ENCODE data around the gene POU6F1.
A peak's percentile ranks its signal among the peaks of the same experiment; 100 is the strongest.
"Not testable (repeated sequence)": the region's sequence is repeated elsewhere in the genome, so short reads cannot be mapped to it uniquely, and the experiment has no call there.

The POU6F1 gene

DNA sequence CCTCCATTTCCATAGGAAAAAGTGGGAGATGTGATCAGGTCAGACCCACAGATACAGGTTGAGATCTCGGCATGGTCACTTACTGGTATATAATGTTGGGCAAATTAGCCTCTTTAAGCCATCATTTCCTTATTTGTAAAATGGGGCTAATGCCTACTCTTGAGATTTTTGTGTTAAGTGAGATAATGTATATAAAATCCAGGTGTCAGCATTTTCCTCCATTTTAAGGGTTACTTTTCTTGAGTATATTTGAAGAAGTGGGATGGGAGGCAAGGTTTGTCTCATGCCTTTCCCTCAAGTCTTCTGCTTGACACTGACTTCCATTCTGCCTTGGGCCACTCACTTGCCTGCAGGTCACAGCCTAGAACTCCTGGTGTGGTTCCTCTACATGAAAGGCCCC lies 10.1 kb upstream of the POU6F1 start:
- no peak for DNase-seq (ENCODE audit: low read depth in 2 of 2, low spot score in 1 of 2)

DNA sequence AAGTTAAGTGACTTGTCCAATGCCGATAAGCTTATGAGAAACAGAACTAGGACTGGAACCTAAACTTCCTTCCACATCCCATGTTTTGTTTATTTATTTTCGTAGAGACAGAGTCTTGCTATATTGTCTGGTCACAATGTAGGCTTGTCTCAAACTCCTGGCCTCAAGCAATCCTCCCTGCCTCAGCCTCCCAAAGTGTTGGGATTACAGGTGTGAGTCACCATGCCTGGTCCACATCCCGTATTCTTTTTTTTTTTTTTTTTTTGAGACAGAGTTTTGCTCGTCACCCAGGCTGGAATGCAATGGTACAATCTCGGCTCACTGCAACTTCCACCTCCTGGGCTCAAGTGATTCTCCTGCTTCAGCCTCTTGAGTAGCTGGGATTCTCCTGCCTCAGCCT lies 9.2 kb upstream of the POU6F1 start:
- DNase-seq (ENCODE audit: low read depth in 2 of 2, low spot score in 1 of 2) = not testable (repeated sequence)

DNA sequence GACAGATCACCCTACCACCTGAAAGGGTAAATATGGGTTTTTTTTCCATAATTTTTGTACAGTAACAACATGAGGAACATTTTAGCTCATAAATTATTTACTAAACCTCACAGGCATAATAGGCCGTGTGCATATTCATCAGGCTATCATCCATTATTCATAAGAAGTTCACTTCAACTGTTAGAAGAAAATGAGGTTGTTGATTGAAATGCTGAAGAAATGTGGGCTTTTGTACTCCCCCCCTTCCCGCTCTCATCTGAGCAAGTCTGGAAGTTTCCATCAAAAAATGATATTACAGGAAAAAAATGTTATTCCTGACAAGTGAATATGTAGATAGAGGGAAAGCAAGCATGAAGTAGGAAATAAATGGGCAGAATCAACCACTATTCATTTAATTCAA lies 7.9 kb upstream of the POU6F1 start:
- DNase-seq (ENCODE audit: low read depth in 2 of 2, low spot score in 1 of 2) = no peak

DNA sequence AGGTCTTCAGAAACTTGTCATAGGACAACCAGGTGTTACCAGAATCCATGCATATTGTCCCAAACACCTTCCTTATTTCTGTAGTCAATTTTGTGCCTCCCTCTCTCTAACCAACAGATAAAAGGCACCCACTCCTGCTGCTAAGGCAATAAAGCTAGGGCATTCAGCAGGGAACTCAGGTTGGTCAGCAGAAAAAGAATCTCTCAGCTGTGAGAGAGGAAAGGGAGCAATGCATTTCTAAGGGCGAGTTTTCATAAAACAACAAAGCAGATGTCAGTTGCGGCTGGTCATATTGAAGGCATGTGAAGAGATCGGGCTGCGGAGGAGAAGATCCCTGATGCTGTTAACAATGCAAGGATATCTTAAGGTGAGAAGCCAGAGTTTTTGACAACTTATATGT lies 7.4 kb upstream of the POU6F1 start:
- no peak for DNase-seq (ENCODE audit: low read depth in 2 of 2, low spot score in 1 of 2)

DNA sequence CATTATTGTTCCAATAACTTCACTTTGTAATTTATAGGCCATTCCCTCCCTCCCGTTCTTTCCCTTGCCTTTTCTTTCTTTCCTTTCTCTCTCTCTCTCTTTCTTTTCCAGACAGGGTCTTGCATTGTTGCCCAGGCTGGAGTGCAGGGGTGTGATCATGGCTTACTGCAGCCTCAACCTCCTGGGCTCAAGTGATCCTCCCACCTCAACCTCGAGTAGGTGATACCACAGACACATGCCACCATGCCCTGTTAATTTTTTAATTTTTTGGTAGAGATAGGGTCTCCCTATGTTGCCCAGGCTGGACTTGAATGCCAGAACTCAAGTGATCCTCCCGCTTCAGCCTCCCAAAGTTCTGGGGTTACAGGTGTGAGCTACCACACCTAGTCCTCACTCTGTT lies 6.8 kb upstream of the POU6F1 start:
- DNase-seq (ENCODE audit: low read depth in 2 of 2, low spot score in 1 of 2) = no peak

DNA sequence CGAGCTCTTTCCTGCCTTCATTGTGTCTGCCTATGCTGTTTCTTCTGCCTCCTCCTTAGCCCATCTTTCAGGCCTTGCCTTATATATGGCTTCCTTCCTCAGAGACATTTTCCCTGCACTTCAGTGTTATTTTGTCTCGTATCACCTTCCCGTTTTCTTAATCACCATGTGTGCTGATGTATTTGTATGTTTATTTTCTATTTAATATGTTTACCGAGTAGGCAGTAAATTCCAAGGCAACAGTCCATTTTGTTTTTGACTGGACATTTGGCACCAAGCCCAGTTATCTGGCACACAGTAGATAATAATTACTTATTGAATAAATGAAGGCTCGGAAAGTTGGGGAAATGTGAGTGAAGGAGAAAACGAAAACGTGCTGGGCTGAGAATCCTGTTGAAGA lies 4.6 kb upstream of the POU6F1 start:
- no peak for DNase-seq (ENCODE audit: low read depth in 2 of 2, low spot score in 1 of 2)

DNA sequence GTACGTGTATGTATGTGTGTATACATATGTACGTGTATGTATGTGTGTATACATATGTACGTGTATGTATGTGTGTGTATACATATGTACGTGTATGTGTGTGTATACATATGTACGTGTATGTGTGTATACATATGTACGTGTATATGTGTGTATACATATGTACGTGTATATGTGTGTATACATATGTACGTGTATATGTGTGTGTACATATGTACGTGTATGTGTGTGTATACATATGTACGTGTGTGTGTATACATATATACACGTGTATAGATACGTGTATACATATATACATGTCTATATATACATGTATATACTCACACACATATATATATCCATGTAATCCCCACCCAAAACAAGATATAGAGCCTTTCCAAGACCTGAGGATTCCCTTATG lies 2.0 kb upstream of the POU6F1 start:
- DNase-seq (ENCODE audit: low read depth in 2 of 2, low spot score in 1 of 2) = not testable (repeated sequence)

DNA sequence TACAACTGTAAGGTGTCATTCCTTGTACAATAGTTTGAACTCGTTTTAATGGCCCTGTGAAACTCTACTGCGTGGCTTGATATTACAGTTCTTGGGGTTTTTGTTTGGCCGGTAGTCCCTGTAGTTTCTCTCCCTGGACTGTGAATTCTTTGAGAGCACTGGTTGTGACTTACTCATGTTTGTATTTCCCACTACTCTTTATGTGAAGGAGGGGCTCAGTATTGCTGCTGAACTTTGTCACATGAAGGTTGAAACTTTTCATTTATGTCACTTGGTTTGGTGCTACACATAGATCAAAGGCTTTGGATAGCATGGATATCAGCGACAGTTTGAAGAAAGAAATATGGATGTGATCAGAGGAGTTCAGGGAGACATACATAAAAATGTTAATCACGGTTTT lies 1.5 kb upstream of the POU6F1 start:
- DNase-seq (ENCODE audit: low read depth in 2 of 2, low spot score in 1 of 2) = no peak

DNA sequence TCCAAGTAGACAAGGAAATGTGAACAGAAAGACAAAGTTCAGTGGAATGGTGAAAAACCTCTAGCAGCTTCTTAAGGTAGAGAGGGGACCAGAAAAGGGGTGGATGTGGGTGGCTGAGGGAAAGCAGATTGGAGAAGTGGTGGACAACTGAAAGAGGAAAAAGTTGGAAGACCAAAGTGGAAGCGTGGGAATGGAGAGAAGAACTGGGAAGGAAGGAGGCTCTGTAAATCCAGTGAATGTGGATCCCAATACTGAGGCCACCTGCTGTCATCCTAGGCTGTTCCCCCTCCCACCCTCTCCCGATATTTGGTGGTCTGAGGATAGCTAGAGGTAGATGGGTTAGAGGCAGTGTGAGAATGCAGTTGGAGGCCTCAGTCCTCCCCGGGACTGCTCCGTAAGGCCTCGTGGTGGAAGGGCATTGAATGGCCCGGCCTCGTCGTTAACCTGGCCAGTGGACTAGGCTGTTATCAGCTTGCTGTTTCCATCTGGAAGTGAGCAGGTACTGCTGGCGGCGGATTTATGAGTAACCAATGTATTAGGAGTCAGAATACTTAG lies 822 bp upstream of the POU6F1 start:
- DNase-seq (ENCODE audit: low read depth in 2 of 2, low spot score in 1 of 2) = no peak

DNA sequence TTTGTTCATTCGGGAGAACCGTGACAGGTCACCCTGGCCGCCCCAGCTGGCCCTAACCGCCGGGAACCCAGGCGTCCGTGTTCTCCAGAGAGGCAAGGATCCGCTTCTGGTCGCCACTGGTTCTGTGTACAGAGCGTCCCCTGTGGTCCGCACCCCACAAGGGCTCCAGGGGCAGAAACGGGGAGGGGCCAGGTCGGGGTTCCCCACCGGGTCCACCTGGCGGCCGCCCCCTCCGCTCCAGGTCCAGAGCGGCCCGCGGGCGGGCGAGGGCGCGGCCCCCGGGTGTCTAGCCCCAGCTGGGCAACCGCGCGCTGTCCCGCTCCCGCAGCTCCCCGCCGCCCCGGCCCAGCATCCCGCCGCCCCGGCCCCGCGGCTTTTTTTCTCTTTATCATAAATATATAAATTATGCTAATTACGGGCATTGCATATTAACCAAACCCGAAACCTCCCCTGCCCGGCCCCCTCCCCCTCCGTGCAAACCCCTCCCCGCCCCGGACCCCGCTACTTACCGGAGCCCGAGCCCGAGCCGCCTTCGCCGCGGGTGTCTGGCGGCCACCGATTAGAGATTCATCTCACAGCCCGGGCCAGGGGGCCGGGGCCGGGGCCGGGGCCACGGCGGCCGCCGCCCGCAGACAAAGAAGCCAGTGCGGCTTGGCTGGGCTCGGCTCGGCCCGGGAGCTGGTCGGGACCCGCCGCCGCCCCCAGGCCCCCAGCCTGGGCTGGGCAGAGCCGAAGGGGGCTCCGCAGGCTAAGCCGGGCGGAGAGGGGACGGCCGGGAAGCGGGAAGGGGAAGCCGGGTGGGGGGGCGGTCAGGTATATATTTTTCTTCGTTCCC lies 512 bp downstream of the POU6F1 start:
- peak in 1 of 2 donors; percentile 13 for DNase-seq (ENCODE audit: low read depth in 2 of 2, low spot score in 1 of 2)

DNA sequence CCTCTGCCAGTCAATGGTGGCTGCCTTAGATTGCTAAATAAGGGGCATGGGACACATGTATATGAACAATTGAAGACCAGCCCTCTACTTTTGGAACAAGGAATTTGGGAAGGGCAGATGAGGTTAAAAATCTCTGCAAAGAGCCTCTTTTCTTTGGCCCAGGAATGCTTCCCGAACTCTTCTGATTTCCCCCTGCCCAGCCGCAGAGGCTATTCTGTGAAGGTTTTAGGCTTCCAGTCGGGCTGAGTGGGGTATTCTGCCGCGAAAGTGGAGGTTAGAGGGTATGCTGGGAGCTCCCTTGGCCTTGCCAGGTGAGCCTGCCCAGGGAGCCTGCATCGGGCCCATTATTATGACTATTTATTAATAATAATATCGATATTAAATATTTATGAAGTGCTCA lies 1.2 kb downstream of the POU6F1 start:
- no peak for DNase-seq (ENCODE audit: low read depth in 2 of 2, low spot score in 1 of 2)

DNA sequence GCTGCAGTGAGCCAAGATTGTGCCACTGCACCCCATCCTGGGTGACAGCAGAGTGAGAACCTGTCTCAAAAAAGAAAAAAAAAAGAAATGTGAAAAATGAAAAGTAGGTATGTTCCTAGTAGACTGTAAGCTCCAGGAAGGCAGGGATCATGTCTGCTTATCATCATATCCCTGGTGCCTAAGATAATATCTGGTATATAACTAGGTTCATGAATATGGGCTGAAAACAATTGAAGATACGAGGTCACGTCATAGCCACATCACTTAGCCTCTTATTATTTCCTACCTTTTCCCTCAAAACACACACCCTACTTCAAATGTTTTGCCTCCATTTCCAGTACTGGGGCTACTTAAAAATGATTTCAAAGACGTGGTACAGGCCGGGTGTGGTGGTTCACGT lies 3.0 kb downstream of the POU6F1 start:
- DNase-seq (ENCODE audit: low read depth in 2 of 2, low spot score in 1 of 2) = no peak

DNA sequence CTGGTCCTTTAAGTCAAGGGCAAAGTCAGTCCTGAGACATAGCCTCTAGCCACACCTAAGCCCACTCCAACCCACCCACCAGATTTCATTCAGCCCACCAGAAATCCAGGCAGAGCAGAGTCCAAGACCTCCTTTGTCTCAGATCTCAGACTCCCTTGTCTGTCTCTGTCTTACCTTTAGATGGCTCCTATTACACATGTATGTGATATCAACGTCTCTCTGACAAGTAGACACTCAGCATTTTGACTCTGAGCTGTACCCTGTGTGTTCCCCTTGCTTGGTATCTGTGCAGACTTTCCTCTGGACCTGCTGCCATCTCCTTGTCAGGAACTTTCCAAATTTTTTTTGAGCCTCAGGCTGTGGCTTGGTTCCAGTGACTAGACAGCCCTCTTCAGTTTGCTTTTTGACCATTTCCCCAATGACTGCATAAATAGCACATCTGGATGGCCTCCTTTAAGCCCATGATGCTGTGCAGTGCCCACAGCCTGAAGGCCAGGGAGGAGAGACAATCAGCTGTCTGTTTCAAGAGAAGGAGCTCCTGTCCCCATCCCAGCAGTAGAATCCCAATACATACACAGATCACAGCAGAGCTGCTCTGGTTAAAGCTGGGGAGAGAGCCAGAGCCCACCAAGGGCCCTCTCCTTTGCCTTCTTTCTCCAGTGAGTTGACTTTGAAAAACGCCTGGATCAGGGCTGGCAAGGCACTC lies 7.0 kb downstream of the POU6F1 start:
- DNase-seq (ENCODE audit: low read depth in 2 of 2, low spot score in 1 of 2) = no peak

DNA sequence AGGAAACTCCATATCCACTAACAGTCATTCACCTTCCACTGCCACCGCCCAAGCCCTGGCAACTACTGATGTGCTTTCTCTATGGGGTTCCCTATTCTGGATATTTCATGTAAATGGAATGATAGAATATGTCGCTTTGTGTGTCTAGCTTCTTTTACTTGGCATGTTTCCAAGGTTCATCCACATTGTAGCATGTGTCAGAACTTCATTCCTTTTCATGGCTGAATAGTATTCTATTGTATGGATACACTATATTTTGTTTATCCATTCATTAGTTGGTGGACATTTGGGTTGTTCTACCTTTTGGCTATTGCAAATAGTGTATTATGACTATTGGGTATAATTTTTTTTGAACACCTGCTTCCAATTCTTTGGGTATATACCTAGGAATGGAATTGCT lies 8.6 kb downstream of the POU6F1 start:
- DNase-seq (ENCODE audit: low read depth in 2 of 2, low spot score in 1 of 2) = no peak

DNA sequence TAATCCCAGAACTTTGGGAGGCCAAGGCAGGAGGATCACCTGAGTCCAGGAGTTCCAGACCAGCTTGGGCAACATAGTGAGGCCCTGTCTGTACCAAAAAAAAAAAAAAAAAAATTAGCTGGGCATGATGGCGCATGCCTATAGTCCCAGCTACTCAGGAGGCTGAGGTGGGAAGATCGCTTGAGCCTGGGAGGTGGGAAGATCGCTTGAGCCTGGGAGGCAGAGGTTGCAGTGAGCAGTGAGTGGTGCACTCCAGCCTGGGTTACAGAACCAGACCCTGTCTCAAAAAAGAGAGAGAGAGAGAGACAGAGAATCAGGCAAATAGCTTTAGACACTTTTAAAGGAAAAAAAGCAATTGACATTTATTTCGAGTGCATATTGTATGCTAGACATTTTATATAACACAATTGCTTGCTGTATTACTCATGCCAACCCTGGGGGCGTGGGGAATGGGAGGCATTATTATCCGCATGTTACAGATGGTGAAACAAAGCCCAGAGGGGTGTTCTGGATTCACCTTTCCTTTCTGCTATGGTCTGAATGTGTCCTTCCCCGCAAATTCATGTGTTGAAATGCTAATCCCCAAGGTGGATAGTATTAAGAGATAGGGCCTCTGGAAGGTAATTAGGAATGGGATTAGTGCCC lies 9.7 kb downstream of the POU6F1 start:
- no peak for DNase-seq (ENCODE audit: low read depth in 2 of 2, low spot score in 1 of 2)

DNA sequence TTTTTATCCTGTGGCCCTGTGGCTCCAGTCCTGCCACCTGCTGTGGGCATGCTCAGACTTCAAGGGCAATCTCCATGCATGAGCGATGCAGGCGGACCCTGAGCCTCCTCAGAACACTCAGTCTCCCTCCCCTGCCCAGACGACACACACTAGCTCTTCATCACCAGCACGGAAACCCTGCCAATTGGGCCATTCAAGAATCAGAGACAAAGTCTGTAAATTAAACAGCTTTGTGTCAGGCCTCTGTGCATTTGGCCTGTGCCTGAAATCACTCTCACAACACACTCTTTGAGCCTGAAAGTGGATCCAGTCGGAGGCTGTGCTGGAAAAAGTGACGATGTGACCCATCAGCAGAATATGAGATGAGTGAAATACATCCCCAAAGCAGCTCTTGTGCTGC lies 12.5 kb downstream of the POU6F1 start:
- no peak for DNase-seq (ENCODE audit: low read depth in 2 of 2, low spot score in 1 of 2)

DNA sequence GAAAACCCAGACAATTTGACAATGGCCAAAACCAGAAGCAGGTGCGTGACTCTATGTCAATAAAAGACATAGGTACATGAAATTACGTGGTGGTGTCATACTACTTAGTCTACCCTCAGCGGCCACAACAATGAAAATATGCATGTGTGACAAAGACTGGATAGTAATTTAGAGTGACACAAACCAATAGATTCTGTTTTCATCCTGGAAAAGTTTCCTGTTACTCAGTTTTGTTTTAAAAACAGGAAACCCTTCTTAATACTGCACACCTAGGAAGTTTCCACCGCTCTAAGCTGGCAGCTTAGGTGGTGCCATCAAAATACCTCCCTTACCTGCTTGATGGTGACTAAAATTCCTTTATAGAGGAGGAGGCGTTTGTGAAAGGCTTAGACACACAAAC lies 15.1 kb downstream of the POU6F1 start:
- no peak for DNase-seq (ENCODE audit: low read depth in 2 of 2, low spot score in 1 of 2)

DNA sequence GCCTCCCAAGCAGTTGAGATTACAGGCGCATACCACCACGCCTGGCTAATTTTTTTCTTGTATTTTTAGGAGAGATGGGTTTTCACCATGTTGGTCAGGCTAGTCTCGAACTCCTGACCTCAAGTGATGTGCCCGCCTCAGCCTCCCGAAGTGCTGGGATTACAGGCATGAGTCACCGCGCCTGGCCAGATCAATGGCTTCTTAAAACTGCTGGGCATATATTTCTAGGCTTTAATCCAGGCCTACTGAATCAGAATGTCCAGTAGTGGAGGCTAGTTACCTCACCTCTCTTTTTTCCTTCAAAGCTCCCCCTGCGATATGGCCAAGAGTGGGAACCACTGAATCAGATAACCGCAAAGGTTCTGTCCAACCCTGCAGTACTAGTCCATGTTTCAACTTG lies 17.1 kb downstream of the POU6F1 start:
- no peak for DNase-seq (ENCODE audit: low read depth in 2 of 2, low spot score in 1 of 2)

DNA sequence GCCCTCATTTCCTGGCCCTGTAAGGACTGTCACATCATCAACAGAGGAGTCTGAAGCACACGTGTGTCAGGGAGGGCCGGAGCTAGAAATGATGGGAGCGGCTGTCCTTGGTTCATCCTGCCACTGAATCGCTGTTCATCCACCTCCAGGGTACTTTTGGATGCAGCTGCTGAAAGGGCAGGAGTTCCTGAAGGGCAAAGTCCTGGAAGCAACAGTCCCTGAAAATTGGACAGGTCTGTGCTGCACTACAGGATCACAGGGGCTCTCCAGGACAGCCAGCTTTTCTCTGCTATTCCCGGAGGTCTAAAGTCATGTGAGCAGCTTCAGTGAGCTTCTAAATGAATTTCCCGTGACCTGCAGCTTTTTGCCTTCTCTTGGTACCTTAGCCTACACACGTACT lies 17.7 kb downstream of the POU6F1 start:
- no peak for DNase-seq (ENCODE audit: low read depth in 2 of 2, low spot score in 1 of 2)

DNA sequence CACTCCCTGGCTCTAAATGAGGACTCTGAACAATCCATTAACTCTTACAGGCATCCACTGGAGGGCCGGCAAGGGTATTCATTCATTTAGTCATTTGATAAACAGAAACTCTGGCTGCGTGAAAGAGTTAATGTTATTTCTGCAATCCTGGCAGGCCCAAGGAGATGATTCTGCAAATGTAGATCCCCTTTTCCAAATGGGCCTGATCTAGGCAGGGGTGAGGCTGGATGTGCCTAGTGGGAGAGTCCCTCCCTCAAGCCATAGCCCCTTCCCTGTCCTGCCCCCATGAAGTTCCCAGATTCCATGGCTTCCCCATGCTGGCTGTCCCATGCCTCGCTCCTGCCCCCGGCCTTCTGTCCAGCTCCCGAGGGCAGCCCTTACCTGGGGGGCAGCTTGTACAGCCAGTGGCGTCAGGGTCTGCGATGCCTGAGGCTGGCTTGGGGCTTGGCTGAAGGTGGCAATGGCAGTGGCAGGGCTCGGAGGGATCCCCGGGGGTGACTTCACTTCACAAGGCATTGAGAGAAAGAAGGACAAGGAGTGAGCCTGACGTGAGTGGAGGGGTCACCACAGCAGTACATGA lies 18.4 kb downstream of the POU6F1 start:
- DNase-seq (ENCODE audit: low read depth in 2 of 2, low spot score in 1 of 2) = no peak

DNA sequence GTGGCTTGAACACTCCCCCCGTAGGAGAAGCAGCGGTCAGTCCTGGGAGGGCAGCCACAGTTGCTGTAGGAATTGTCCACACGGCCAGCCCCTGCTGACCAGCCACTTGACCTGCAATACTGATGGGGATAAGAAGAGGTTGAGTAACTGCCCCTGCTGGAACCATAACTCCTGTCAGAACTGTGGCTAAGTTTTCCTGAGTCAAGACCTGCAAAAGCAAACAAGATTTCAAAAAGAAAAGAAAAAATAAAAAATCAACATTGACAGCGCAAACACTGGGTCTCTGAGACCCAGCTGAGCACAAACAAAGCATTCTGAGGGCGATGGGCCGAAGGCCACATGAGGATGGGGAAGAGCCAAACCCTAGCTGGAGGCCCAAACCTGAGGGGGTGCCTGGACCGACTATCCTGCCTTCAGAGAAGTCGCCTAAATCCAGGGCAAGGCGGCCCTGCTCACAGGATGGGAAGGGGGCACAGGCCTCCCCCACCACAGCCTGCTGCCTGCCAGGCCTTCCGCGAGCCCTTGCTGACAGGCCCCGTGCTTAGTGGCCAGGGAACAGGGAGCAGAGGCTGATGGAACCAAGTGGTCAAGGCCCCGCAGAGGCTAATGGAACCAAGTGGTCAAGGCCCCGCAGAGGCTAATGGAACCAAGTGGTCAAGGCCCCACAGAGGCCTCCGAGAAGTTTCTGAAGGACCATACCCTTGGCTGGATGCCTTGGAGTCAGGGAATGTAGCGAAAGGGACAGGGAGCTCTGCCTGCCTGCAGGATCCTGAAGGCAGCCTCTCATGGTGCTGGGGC lies 19.1 kb downstream of the POU6F1 start:
- no peak for DNase-seq (ENCODE audit: low read depth in 2 of 2, low spot score in 1 of 2)
